Neuron (in vitro differentiated cells): ENCODE results near the gene VRK3.

Source experiments
- H2AFZ ChIP-seq: one replicate; pipeline ENCODE4 v1.6.1; 2013; ENCODE audit warnings: low read depth, mild to moderate bottlenecking, inconsistent platforms, low read length, moderate library complexity
- H3K27me3 ChIP-seq: one replicate; pipeline ENCODE4 v1.6.1; 2013; ENCODE audit warnings: low read length; ENCODE audit not compliant: insufficient read depth
- H3K36me3 ChIP-seq: one replicate; pipeline ENCODE4 v1.6.1; 2013; ENCODE audit warnings: low read length; ENCODE audit not compliant: insufficient read depth
- H3K4me1 ChIP-seq: one replicate; pipeline ENCODE4 v1.6.1; 2013; ENCODE audit warnings: low read length; ENCODE audit not compliant: insufficient read depth
- H3K4me3 ChIP-seq: 2 replicates; pipeline ENCODE4 v1.5.1; 2013; ENCODE audit warnings: mild to moderate bottlenecking, low read length, moderate library complexity
- H3K9me3 ChIP-seq: one replicate; pipeline ENCODE4 v1.6.1; 2013; ENCODE audit warnings: low read length

Gene VRK3

GRCh38 chr19:50046649-50047503 lies 21.7 kb upstream of the VRK3 start:
- H3K4me3 ChIP-seq: no peak overlapping the region
- H2AFZ ChIP-seq: no peak overlapping the region
- peaks cover 4% of the 10 kb centered on the region for H3K4me1 ChIP-seq
- peaks cover 67% of the 10 kb centered on the region for H3K36me3 ChIP-seq
- no peaks in the 10 kb centered on the region for H3K27me3 ChIP-seq
- H3K9me3 ChIP-seq: peaks cover 61% of the 10 kb centered on the region

DNA sequence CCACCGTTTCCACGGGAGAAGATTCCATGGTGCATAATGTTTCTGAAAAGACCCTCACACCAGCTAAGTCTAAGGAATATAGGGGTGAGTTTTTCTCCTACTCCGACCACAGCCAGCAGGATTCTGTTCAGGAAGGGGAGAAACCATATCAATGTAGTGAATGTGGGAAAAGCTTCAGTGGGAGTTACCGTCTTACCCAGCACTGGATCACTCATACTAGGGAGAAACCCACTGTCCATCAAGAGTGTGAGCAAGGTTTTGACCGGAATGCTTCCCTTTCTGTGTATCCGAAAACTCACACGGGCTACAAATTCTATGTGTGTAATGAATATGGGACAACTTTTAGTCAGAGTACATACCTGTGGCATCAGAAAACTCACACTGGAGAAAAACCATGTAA lies 19.8 kb upstream of the VRK3 start:
- H3K36me3 ChIP-seq: peaks cover 86% of the 10 kb centered on the region
- H3K4me1 ChIP-seq: no peaks in the 10 kb centered on the region
- H3K4me3 ChIP-seq: no peak overlapping the region
- no peak overlapping the region for H2AFZ ChIP-seq
- H3K27me3 ChIP-seq: no peaks in the 10 kb centered on the region
- peaks cover 71% of the 10 kb centered on the region for H3K9me3 ChIP-seq

DNA sequence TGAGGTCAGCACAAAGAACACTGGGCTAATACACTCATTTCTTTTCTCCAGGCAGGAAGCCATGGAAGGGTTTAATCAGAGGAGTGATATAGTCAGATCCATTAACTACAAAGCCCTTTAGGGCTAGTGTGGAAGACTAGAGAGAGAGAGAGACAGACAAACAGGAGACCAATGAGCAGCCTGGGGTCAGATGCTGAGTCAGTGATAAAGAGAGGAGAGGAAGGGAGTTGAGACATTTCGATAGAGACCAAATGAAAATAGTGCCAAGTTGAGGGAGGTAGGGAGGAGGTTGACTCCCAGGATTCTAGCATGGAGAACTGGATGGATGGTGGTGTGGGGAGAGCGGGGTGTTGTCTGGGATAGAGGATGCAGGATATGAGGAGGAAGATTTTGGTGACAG lies 18.8 kb upstream of the VRK3 start:
- no peaks in the 10 kb centered on the region for H3K27me3 ChIP-seq
- H3K9me3 ChIP-seq: peaks cover 68% of the 10 kb centered on the region
- peaks cover 93% of the 10 kb centered on the region for H3K36me3 ChIP-seq
- H3K4me1 ChIP-seq: no peaks in the 10 kb centered on the region
- H2AFZ ChIP-seq: no peak overlapping the region
- H3K4me3 ChIP-seq: no peak overlapping the region

- Histone ChIP-seq H3K36me3 (peaks cover 91% of the 10 kb centered on the region), H3K9me3 (peaks cover 64% of the 10 kb centered on the region), H3K27me3 (no peaks in the 10 kb centered on the region), H3K4me3 (no peak overlapping the region), H2AFZ (no peak overlapping the region), H3K4me1 (no peaks in the 10 kb centered on the region)
Observed at GRCh38 chr19:50042363-50043024, 17.3 kb upstream of the VRK3 start.

GRCh38 chr19:50040967-50041366 lies 15.8 kb upstream of the VRK3 start:
- no peaks in the 10 kb centered on the region for H3K27me3 ChIP-seq
- H3K36me3 ChIP-seq: peaks cover 86% of the 10 kb centered on the region
- no peak overlapping the region for H2AFZ ChIP-seq
- H3K4me1 ChIP-seq: no peaks in the 10 kb centered on the region
- H3K9me3 ChIP-seq: peaks cover 58% of the 10 kb centered on the region
- H3K4me3 ChIP-seq: no peak overlapping the region

- Histone ChIP-seq H2AFZ (no peak overlapping the region), H3K4me1 (no peaks in the 10 kb centered on the region), H3K36me3 (peaks cover 83% of the 10 kb centered on the region), H3K27me3 (no peaks in the 10 kb centered on the region), H3K9me3 (peaks cover 53% of the 10 kb centered on the region), H3K4me3 (no peak overlapping the region)
Observed at GRCh38 chr19:50039968-50040367, 14.8 kb upstream of the VRK3 start.

GRCh38 chr19:50036908-50037307 lies 11.7 kb upstream of the VRK3 start:
- Histone ChIP-seq H3K4me3 (no peak overlapping the region), H3K4me1 (no peaks in the 10 kb centered on the region), H2AFZ (no peak overlapping the region), H3K9me3 (peaks cover 48% of the 10 kb centered on the region), H3K36me3 (peaks cover 84% of the 10 kb centered on the region), H3K27me3 (no peaks in the 10 kb centered on the region)

- H3K36me3 ChIP-seq: peaks cover 53% of the 10 kb centered on the region
Observed at GRCh38 chr19:50030937-50031336, 5.8 kb upstream of the VRK3 start.

GRCh38 chr19:50030225-50030624 lies 5.1 kb upstream of the VRK3 start:
- Histone ChIP-seq H3K36me3 (peaks cover 46% of the 10 kb centered on the region), H3K27me3 (no peaks in the 10 kb centered on the region)

More at GRCh38 chr19:50030937-50031336, 5.8 kb upstream of the VRK3 start:
- no peak overlapping the region for H3K4me3 ChIP-seq
- no peaks in the 10 kb centered on the region for H3K27me3 ChIP-seq
- no peak overlapping the region for H2AFZ ChIP-seq
- H3K9me3 ChIP-seq: peaks cover 32% of the 10 kb centered on the region
- no peaks in the 10 kb centered on the region for H3K4me1 ChIP-seq

GRCh38 chr19:50026550-50026906 lies 1.4 kb upstream of the VRK3 start:
- peaks cover 2% of the 10 kb centered on the region for H3K9me3 ChIP-seq
- H3K36me3 ChIP-seq: peaks cover 14% of the 10 kb centered on the region
- peak overlapping the region; percentile 41 for H2AFZ ChIP-seq
- peaks cover 8% of the 10 kb centered on the region for H3K4me1 ChIP-seq
- H3K27me3 ChIP-seq: no peaks in the 10 kb centered on the region
- peak overlapping the region; percentile 84 for H3K4me3 ChIP-seq

More at GRCh38 chr19:50030225-50030624, 5.1 kb upstream of the VRK3 start:
- no peak overlapping the region for H3K4me3 ChIP-seq
- H2AFZ ChIP-seq: no peak overlapping the region
- no peaks in the 10 kb centered on the region for H3K4me1 ChIP-seq
- peaks cover 27% of the 10 kb centered on the region for H3K9me3 ChIP-seq

GRCh38 chr19:50025794-50026549 lies 800 bp upstream of the VRK3 start, which contains the start of gene ZNF473:
ZNF473 (plus strand) TSS chr19:50026005; CDS start chr19:50031083, 5,078 bp downstream.
- Histone ChIP-seq H3K4me3 (peak within 1 kb of the TSS; percentile 84), H3K4me1 (peaks cover 8% of the 10 kb centered on the region), H3K36me3 (peaks cover 8% of the 10 kb centered on the region), H3K27me3 (no peaks in the 10 kb centered on the region), H3K9me3 (peaks cover 2% of the 10 kb centered on the region), H2AFZ (peak within 1 kb of the TSS; percentile 71)

DNA sequence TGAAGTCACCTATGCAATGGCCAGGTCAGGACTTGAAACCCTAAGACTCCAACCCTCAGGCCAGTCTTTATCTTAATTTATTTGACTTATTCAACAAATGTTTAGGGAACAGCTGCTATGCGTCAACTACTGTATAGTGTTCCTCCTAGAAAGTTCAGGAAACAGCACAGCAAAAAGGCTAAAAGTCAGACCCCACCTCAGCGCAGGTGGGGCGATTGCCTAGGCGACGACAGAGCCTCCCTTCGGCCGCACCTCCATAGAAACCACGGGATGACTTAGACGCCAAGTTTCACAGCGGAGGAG lies 502 bp downstream of the VRK3 start:
- peaks cover 3% of the 10 kb centered on the region for H3K36me3 ChIP-seq
- peak overlapping the region; percentile 81 for H3K4me3 ChIP-seq
- H3K4me1 ChIP-seq: peaks cover 8% of the 10 kb centered on the region
- no peaks in the 10 kb centered on the region for H3K27me3 ChIP-seq
- H2AFZ ChIP-seq: peak overlapping the region; percentile 71
- no peaks in the 10 kb centered on the region for H3K9me3 ChIP-seq

DNA sequence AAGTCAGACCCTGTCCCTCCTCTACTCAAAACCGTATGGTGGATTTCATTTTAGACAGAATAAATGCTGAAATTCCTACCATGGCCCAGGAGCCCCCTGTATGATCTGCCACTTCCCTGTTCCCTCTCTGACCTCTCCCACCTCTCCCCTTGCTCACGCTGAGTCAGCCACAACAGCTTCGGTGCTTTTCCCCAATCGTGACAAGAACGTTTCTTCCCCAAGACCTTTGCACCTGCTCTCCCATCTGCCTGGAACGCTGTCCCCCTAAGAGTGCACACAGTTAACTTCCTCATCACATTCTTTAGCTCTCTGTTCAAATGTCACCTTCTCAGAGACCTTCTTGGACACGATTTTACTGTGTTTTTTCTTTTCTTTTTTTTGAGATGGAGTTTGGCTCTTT lies 2.3 kb downstream of the VRK3 start:
- no peak overlapping the region for H3K4me3 ChIP-seq
- no peak overlapping the region for H2AFZ ChIP-seq
- H3K4me1 ChIP-seq: peaks cover 8% of the 10 kb centered on the region
- no peaks in the 10 kb centered on the region for H3K27me3 ChIP-seq
- no peaks in the 10 kb centered on the region for H3K9me3 ChIP-seq
- H3K36me3 ChIP-seq: peaks cover 8% of the 10 kb centered on the region
